Measurements from ENCODE around the gene TTLL9. TPM values are rescaled to one million over a fixed set of nuclear protein-coding genes. Genes with fewer than 3 reads are reported as not detected.

Gene TTLL9
- total RNA-seq, 6 experiments from 2014 or later: not detected

- TF ChIP-seq CTCF (IDR thresholded peaks at IDR 0.05): no peak
- no peaks in the 10 kb centered on the region for H3K4me1 Mint-ChIP-seq (ENCODE audit: low read depth)
- H3K36me3 Mint-ChIP-seq (ENCODE audit: low read depth): no peaks in the 10 kb centered on the region
- DNase-seq: no peak
- H3K27me3 Mint-ChIP-seq (ENCODE audit: insufficient read depth): peaks cover 14% of the 10 kb centered on the region
- H3K9me3 Mint-ChIP-seq: no peaks in the 10 kb centered on the region
- no peak overlapping the region for H3K4me3 Mint-ChIP-seq
- no peak overlapping the region for H3K27ac Mint-ChIP-seq
These were observed 20.2 kb downstream of the TTLL9 start for GRCh38 chr20:31890646-31891045.

- H3K27me3 Mint-ChIP-seq (ENCODE audit: insufficient read depth): peaks cover 23% of the 10 kb centered on the region
- H3K9me3 Mint-ChIP-seq: no peaks in the 10 kb centered on the region
- H3K36me3 Mint-ChIP-seq (ENCODE audit: low read depth): no peaks in the 10 kb centered on the region
- H3K27ac Mint-ChIP-seq: no peak overlapping the region
- H3K4me3 Mint-ChIP-seq: no peak overlapping the region
- no peak for TF ChIP-seq CTCF (IDR thresholded peaks at IDR 0.05)
- H3K4me1 Mint-ChIP-seq (ENCODE audit: low read depth): no peaks in the 10 kb centered on the region
- peak; percentile 57 for DNase-seq
These were observed 24.7 kb downstream of the TTLL9 start for GRCh38 chr20:31894980-31895675.

DNA sequence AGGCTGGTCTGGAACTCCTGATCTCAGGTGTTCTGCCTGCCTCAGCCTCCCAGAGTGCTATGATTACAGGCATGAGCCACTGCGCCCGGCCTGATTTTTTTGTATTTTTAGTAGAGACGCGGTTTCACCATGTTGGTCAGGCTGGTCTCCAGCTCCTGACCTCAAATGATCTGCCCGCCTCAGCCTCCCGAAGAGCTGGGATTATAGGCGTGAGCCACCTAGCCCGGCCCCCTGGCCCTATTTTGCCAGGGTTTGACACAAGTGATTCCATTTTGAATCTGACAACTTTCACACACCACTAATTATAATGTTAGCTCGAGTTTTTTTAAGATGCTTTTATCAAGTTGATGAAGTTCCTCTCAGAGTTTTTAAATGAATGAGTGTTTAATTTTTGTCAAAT, 25.6 kb downstream of the TTLL9 start:
- Mint-ChIP-seq H3K4me1 (ENCODE audit: low read depth) (no peaks in the 10 kb centered on the region), H3K27ac (no peak overlapping the region), H3K9me3 (no peaks in the 10 kb centered on the region), H3K27me3 (ENCODE audit: insufficient read depth) (peaks cover 23% of the 10 kb centered on the region), H3K36me3 (ENCODE audit: low read depth) (no peaks in the 10 kb centered on the region), H3K4me3 (no peak overlapping the region)
- DNase-seq: no peak
- no peak for TF ChIP-seq CTCF (IDR thresholded peaks at IDR 0.05)

DNA sequence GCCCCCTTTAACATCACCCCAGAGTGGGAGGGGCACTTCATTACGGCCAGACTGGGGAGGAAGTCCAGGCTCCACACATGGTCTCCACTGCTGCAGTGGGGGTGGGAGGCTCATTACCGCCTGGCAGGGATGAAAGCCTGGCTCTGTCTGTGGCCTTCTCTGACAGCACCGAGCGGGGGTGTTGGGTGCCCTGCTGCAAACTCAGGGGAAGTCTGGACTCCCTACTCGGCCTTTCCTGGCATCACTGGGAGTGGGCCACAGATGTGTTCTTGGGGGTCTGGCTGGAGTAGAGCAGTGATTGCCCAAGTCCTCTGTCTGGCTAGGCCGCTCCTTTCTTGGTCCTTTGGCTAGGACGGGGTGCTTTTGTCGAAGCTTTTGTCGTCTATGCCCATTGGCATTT, 27.1 kb downstream of the TTLL9 start:
- peaks cover 18% of the 10 kb centered on the region for H3K27me3 Mint-ChIP-seq (ENCODE audit: insufficient read depth)
- DNase-seq: no peak
- no peaks in the 10 kb centered on the region for H3K9me3 Mint-ChIP-seq
- H3K4me3 Mint-ChIP-seq: no peak overlapping the region
- H3K36me3 Mint-ChIP-seq (ENCODE audit: low read depth): no peaks in the 10 kb centered on the region
- H3K27ac Mint-ChIP-seq: no peak overlapping the region
- no peaks in the 10 kb centered on the region for H3K4me1 Mint-ChIP-seq (ENCODE audit: low read depth)
- TF ChIP-seq CTCF (IDR thresholded peaks at IDR 0.05): no peak

- no peak for TF ChIP-seq CTCF (IDR thresholded peaks at IDR 0.05)
- no peak for DNase-seq
- no peak overlapping the region for H3K27ac Mint-ChIP-seq
- no peaks in the 10 kb centered on the region for H3K9me3 Mint-ChIP-seq
- H3K27me3 Mint-ChIP-seq (ENCODE audit: insufficient read depth): peaks cover 30% of the 10 kb centered on the region
- no peaks in the 10 kb centered on the region for H3K4me1 Mint-ChIP-seq (ENCODE audit: low read depth)
- no peak overlapping the region for H3K4me3 Mint-ChIP-seq
- H3K36me3 Mint-ChIP-seq (ENCODE audit: low read depth): no peaks in the 10 kb centered on the region
These were observed 31.2 kb downstream of the TTLL9 start for GRCh38 chr20:31901615-31902014.
